HepG2 (cell line): ENCODE results near the gene RUSF1. TPM values are rescaled to one million over a fixed set of nuclear protein-coding genes. Genes with fewer than 3 reads are reported as not detected.

Experiments used
- ASH2L ChIP-seq: fragments of 300-600, 200-600 bp; sonication (generic); IDR thresholded peaks from 2 replicates; pipeline ENCODE4 v1.7.0; 2017; ENCODE audit warnings: low read depth, mild to moderate bottlenecking, moderate library complexity, mixed read lengths, low read length; ENCODE audit not compliant: insufficient read length
- ATAD3A ChIP-seq: sonication (generic); formaldehyde crosslinking; IDR thresholded peaks from 2 replicates; pipeline ENCODE4 v1.4.0; 2020; ENCODE audit warnings: missing genetic modification reagents
- FOXM1 ChIP-seq: sonication (generic); formaldehyde crosslinking; IDR thresholded peaks from 2 replicates; pipeline ENCODE4 v1.5.0; 2020; ENCODE audit warnings: missing genetic modification reagents
- KDM6A ChIP-seq: IDR thresholded peaks from 2 replicates; pipeline ENCODE4 v1.6.1; 2016; ENCODE audit warnings: low read depth
- LCORL ChIP-seq, 2 experiments: fragments of 450-650 bp in 1 of 2; sonication (generic) in 1 of 2; formaldehyde crosslinking in 1 of 2; IDR thresholded peaks; 2 replicates each; pipeline versions ENCODE4 v1.5.0 to v1.6.1; 2017 to 2020; ENCODE audit warnings: antibody characterized with exemption in 1 of 2, missing genetic modification reagents in 1 of 2
- MAFG ChIP-seq: sonication (generic); formaldehyde crosslinking; IDR thresholded peaks from 2 replicates; pipeline ENCODE4 v1.5.1; 2020; ENCODE audit warnings: mild to moderate bottlenecking, missing genetic modification reagents
- PHF21A ChIP-seq: sonication (generic); formaldehyde crosslinking; IDR thresholded peaks from 2 replicates; pipeline ENCODE4 v1.5.0; 2020; ENCODE audit warnings: mild to moderate bottlenecking, missing genetic modification reagents
- SRY ChIP-seq: sonication (generic); formaldehyde crosslinking; IDR thresholded peaks from 2 replicates; pipeline ENCODE4 v1.8.0; 2022; ENCODE audit warnings: mild to moderate bottlenecking, missing genetic modification reagents
- TOPORS ChIP-seq: sonication (generic); formaldehyde crosslinking; IDR thresholded peaks from 2 replicates; pipeline ENCODE4 v1.8.0; 2023; ENCODE audit warnings: mild to moderate bottlenecking, missing genetic modification reagents
- ZFYVE20 ChIP-seq: sonication (generic); formaldehyde crosslinking; IDR thresholded peaks from 2 replicates; pipeline ENCODE4 v1.8.0; 2023; ENCODE audit warnings: low read depth, mild to moderate bottlenecking, moderate library complexity, missing genetic modification reagents, borderline replicate concordance
- ZNF563 ChIP-seq: sonication (generic); formaldehyde crosslinking; IDR thresholded peaks from 2 replicates; pipeline ENCODE4 v1.8.0; 2022; ENCODE audit warnings: mild to moderate bottlenecking, moderate library complexity, missing genetic modification reagents
- ZNF781 ChIP-seq: sonication (generic); formaldehyde crosslinking; IDR thresholded peaks from 2 replicates; pipeline ENCODE4 v1.5.1; 2020; ENCODE audit warnings: borderline replicate concordance, mild to moderate bottlenecking, missing genetic modification reagents; ENCODE audit errors: not compliant biosample characterization
- ZSCAN20 ChIP-seq: sonication (generic); formaldehyde crosslinking; IDR thresholded peaks from 2 replicates; pipeline ENCODE4 v1.4.0; 2020; ENCODE audit warnings: missing genetic modification reagents, mild to moderate bottlenecking, borderline replicate concordance
- polyA plus RNA-seq, 8 experiments: library from polyadenylated mRNA; depleted of rRNA in 3 of 8; stranded (reverse) in 7 of 8; unstranded in 1 of 8; fragments of >200 nt; fragmentation: Illumina TruSeq in 4 of 8; extraction: Trizol in 4 of 8; gene quantifications; 2 replicates each; pipeline versions ENCODE4 v1.2.1 to v1.2.3, GENCODE V29; 2011 to 2016; ENCODE audit warnings: low read depth in 4 of 8, missing spikeins in 1 of 8, mixed read lengths in 1 of 8; ENCODE audit not compliant: insufficient read depth in 1 of 8
- total RNA-seq, 5 experiments: library from RNA; depleted of rRNA; stranded (reverse); fragments of >200 nt; fragmentation: Illumina TruSeq; extraction: Trizol; gene quantifications; 2 replicates each; pipeline ENCODE4 v1.2.3, GENCODE V29; 2016; ENCODE audit warnings: low read depth in 1 of 5
- TF ChIP-seq, protein P1 (sequence below): fragments of 450-650 bp; IDR thresholded peaks from 2 replicates; pipeline ENCODE4 v1.6.1; 2017; ENCODE audit warnings: mild to moderate bottlenecking
- TF ChIP-seq, protein P2 (sequence below): sonication (generic); formaldehyde crosslinking; IDR thresholded peaks from 2 replicates; pipeline ENCODE4 v1.4.0; 2020; ENCODE audit warnings: mild to moderate bottlenecking, missing genetic modification reagents
- TF ChIP-seq, protein P3 (sequence below): sonication (generic); formaldehyde crosslinking; IDR thresholded peaks from 2 replicates; pipeline ENCODE4 v1.9.0; 2021; ENCODE audit warnings: missing genetic modification reagents, borderline replicate concordance
- TF ChIP-seq, protein P4 (sequence below): sonication (generic); formaldehyde crosslinking; IDR thresholded peaks from 2 replicates; pipeline ENCODE4 v1.9.0; 2022; ENCODE audit warnings: missing genetic modification reagents, mild to moderate bottlenecking, borderline replicate concordance

Gene RUSF1
- total and polyA plus RNA-seq, 2 of the 13 experiments (the other 11 are each of a cell fraction or from before 2014, with no cell fraction given): 40.8 to 50.2 TPM

DNA sequence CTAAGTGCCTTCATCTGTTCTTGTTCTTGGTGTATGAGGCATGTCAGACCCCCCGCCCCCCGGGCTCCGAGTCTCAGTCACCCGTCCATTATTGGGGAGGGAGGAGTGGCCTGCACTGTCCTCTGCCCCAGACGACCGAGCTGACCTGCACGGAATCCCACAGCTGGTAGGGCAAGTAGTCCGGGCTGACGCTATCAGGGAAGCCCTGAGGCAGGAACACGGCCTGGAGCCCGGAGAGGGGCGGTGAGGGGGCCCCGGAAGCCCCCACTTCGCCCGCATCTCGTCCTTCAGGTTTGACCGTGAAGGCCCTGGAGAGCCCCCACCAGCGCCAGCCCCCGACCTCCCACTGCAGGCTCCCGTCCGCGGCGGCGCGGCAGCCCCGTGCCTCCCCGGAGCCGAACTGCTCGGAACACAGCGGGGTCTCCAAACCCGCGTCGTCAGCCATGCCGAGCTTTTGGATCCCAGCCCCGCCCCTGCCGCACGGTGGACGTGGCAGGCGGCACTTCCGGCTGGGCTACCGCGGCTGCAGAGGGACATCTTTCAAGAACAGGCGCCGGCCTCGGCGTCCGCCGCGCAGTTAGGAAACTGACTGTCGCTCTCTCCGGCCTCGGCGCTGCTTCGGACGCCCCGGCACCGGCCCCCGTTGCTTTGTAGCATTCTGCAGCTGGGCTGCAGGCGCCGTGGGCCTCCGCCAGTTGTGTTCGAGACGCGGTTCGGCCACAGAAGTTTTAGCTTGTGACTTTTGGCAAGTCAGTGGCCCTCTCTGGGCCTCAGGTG lies at the start of gene RUSF1 (continued):
- TF ChIP-seq, protein P1, sequence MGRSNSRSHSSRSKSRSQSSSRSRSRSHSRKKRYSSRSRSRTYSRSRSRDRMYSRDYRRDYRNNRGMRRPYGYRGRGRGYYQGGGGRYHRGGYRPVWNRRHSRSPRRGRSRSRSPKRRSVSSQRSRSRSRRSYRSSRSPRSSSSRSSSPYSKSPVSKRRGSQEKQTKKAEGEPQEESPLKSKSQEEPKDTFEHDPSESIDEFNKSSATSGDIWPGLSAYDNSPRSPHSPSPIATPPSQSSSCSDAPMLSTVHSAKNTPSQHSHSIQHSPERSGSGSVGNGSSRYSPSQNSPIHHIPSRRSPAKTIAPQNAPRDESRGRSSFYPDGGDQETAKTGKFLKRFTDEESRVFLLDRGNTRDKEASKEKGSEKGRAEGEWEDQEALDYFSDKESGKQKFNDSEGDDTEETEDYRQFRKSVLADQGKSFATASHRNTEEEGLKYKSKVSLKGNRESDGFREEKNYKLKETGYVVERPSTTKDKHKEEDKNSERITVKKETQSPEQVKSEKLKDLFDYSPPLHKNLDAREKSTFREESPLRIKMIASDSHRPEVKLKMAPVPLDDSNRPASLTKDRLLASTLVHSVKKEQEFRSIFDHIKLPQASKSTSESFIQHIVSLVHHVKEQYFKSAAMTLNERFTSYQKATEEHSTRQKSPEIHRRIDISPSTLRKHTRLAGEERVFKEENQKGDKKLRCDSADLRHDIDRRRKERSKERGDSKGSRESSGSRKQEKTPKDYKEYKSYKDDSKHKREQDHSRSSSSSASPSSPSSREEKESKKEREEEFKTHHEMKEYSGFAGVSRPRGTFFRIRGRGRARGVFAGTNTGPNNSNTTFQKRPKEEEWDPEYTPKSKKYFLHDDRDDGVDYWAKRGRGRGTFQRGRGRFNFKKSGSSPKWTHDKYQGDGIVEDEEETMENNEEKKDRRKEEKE: no peak
- no peak for TF ChIP-seq SRY
- TF ChIP-seq PHF21A (CRISPR knock-in tag): peak; percentile 76
- peak; percentile 88; the same call in 1 of the 2 replicates for TF ChIP-seq TOPORS (CRISPR knock-in tag)
- no peak for TF ChIP-seq FOXM1 (CRISPR knock-in tag)
- TF ChIP-seq LCORL (IDR thresholded peaks at IDR 0.05): no peak; the same call in 1 of the 2 replicates
- TF ChIP-seq LCORL (CRISPR knock-in tag; IDR thresholded peaks at IDR 0.05): peak; percentile 92
- TF ChIP-seq, protein P2, sequence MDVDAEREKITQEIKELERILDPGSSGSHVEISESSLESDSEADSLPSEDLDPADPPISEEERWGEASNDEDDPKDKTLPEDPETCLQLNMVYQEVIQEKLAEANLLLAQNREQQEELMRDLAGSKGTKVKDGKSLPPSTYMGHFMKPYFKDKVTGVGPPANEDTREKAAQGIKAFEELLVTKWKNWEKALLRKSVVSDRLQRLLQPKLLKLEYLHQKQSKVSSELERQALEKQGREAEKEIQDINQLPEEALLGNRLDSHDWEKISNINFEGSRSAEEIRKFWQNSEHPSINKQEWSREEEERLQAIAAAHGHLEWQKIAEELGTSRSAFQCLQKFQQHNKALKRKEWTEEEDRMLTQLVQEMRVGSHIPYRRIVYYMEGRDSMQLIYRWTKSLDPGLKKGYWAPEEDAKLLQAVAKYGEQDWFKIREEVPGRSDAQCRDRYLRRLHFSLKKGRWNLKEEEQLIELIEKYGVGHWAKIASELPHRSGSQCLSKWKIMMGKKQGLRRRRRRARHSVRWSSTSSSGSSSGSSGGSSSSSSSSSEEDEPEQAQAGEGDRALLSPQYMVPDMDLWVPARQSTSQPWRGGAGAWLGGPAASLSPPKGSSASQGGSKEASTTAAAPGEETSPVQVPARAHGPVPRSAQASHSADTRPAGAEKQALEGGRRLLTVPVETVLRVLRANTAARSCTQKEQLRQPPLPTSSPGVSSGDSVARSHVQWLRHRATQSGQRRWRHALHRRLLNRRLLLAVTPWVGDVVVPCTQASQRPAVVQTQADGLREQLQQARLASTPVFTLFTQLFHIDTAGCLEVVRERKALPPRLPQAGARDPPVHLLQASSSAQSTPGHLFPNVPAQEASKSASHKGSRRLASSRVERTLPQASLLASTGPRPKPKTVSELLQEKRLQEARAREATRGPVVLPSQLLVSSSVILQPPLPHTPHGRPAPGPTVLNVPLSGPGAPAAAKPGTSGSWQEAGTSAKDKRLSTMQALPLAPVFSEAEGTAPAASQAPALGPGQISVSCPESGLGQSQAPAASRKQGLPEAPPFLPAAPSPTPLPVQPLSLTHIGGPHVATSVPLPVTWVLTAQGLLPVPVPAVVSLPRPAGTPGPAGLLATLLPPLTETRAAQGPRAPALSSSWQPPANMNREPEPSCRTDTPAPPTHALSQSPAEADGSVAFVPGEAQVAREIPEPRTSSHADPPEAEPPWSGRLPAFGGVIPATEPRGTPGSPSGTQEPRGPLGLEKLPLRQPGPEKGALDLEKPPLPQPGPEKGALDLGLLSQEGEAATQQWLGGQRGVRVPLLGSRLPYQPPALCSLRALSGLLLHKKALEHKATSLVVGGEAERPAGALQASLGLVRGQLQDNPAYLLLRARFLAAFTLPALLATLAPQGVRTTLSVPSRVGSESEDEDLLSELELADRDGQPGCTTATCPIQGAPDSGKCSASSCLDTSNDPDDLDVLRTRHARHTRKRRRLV (CRISPR knock-in tag): peak; percentile 94; the same call in 1 of the 2 replicates
- TF ChIP-seq ZSCAN20: peak; percentile 86; the same call in 1 of the 2 replicates
- TF ChIP-seq, protein P3, sequence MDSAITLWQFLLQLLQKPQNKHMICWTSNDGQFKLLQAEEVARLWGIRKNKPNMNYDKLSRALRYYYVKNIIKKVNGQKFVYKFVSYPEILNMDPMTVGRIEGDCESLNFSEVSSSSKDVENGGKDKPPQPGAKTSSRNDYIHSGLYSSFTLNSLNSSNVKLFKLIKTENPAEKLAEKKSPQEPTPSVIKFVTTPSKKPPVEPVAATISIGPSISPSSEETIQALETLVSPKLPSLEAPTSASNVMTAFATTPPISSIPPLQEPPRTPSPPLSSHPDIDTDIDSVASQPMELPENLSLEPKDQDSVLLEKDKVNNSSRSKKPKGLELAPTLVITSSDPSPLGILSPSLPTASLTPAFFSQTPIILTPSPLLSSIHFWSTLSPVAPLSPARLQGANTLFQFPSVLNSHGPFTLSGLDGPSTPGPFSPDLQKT: peak; percentile 87; the same call in 1 of the 2 replicates
- TF ChIP-seq, protein P4, sequence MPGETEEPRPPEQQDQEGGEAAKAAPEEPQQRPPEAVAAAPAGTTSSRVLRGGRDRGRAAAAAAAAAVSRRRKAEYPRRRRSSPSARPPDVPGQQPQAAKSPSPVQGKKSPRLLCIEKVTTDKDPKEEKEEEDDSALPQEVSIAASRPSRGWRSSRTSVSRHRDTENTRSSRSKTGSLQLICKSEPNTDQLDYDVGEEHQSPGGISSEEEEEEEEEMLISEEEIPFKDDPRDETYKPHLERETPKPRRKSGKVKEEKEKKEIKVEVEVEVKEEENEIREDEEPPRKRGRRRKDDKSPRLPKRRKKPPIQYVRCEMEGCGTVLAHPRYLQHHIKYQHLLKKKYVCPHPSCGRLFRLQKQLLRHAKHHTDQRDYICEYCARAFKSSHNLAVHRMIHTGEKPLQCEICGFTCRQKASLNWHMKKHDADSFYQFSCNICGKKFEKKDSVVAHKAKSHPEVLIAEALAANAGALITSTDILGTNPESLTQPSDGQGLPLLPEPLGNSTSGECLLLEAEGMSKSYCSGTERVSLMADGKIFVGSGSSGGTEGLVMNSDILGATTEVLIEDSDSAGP (CRISPR knock-in tag): peak; percentile 93
- TF ChIP-seq ZFYVE20: no peak
- peak; percentile 94 for TF ChIP-seq ZNF781 (CRISPR knock-in tag)
- no peak for TF ChIP-seq KDM6A (CRISPR knock-in tag)
- TF ChIP-seq ZNF563: peak; percentile 94
- TF ChIP-seq ATAD3A (CRISPR knock-in tag): no peak; the same call in 1 of the 2 replicates
- peak; percentile 92 for TF ChIP-seq ASH2L
- TF ChIP-seq MAFG (CRISPR knock-in tag): no peak
